IMR-90 (cell line): ENCODE results near the gene PIKFYVE. TPM values are rescaled to one million over a fixed set of nuclear protein-coding genes. Genes with fewer than 3 reads are reported as not detected.

Source experiments
- ATAC-seq: fragments of 200-7000 bp; cut with Tn5 transposase; 2 replicates; pipeline ENCODE4 v1.9.1; 2020; ENCODE audit warnings: low read depth, mild to moderate bottlenecking, moderate library complexity
- BruUV-seq: library from RNA; stranded (reverse); fragments of 400-500 nt; replicated peaks from 2 replicates; lab custom pipeline; 2021; lab: Mats Ljungman, UMichigan
- CTCF ChIA-PET: fragments of 300-600 bp; formaldehyde crosslinking; extraction: SDS; loops from one replicate; lab custom pipeline; 2021; ENCODE audit warnings: antibody characterized with exemption; lab: Yijun Ruan, JAX
- POLR2A ChIA-PET: fragments of 300-600 bp; sonication (Branson Sonifier 250); formaldehyde crosslinking; loops from one replicate; lab custom pipeline; 2022; ENCODE audit warnings: antibody characterized with exemption; ENCODE audit not compliant: unreplicated experiment; lab: Charles Lee
- DNase-seq: peaks from one replicate; pipeline ENCODE4 v3.0.0; 2013
- H2AFZ ChIP-seq: replicated peaks from 2 replicates; pipeline ENCODE3; 2013; ENCODE audit warnings: low read length, mild to moderate bottlenecking; ENCODE audit not compliant: poor library complexity
- H2AK5ac ChIP-seq: 2 replicates; pipeline ENCODE4 v1.6.1; 2013; ENCODE audit warnings: low read depth, low read length, inconsistent platforms
- H2AK9ac ChIP-seq: replicated peaks from 2 replicates; pipeline ENCODE3; 2013; ENCODE audit warnings: mild to moderate bottlenecking, low read depth, low read length, moderate library complexity; ENCODE audit not compliant: poor library complexity
- H2BK120ac ChIP-seq: 2 replicates; pipeline ENCODE4 v1.6.1; 2013; ENCODE audit warnings: low read depth, low read length, inconsistent platforms
- H2BK15ac ChIP-seq: 3 replicates; pipeline ENCODE4 v1.6.1; 2013; ENCODE audit warnings: low read depth, low read length, inconsistent platforms
- H2BK20ac ChIP-seq: 2 replicates; pipeline ENCODE4 v1.6.1; 2013; ENCODE audit warnings: low read depth, mild to moderate bottlenecking, inconsistent platforms, low read length, moderate library complexity
- H2BK5ac ChIP-seq: 2 replicates; pipeline ENCODE4 v1.6.1; 2013; ENCODE audit warnings: mild to moderate bottlenecking, low read depth, low read length, inconsistent platforms; ENCODE audit not compliant: poor library complexity, severe bottlenecking
- H3K14ac ChIP-seq: replicated peaks from 2 replicates; pipeline ENCODE4 v1.6.1; 2013; ENCODE audit warnings: low read depth, low read length, inconsistent platforms
- H3K18ac ChIP-seq: 2 replicates; pipeline ENCODE4 v1.6.1; 2013; ENCODE audit warnings: low read depth, low read length, control low read depth
- H3K23ac ChIP-seq: 2 replicates; pipeline ENCODE4 v1.6.1; 2013; ENCODE audit warnings: low read depth, low read length, inconsistent platforms
- H3K27ac ChIP-seq: 2 replicates; pipeline ENCODE4 v1.5.1; 2013; ENCODE audit warnings: mild to moderate bottlenecking, control low read depth, low read length; ENCODE audit not compliant: insufficient read depth
- H3K27me3 ChIP-seq: 2 replicates; pipeline ENCODE4 v1.6.1; 2013; ENCODE audit warnings: low read length; ENCODE audit not compliant: control insufficient read depth, insufficient read depth
- H3K36me3 ChIP-seq: 2 replicates; pipeline ENCODE4 v1.6.1; 2013; ENCODE audit warnings: low read length, mixed read lengths; ENCODE audit not compliant: control insufficient read depth, insufficient read depth
- H3K4ac ChIP-seq: 2 replicates; pipeline ENCODE4 v1.6.1; 2013; ENCODE audit warnings: low read depth, low read length, inconsistent platforms
- H3K4me1 ChIP-seq: 2 replicates; pipeline ENCODE4 v1.6.1; 2013; ENCODE audit warnings: low read length, mixed read lengths; ENCODE audit not compliant: control insufficient read depth, insufficient read depth
- H3K4me2 ChIP-seq: 2 replicates; pipeline ENCODE4 v1.6.1; 2013; ENCODE audit warnings: low read depth, mild to moderate bottlenecking, control low read depth, low read length, moderate library complexity
- H3K4me3 ChIP-seq: 2 replicates; pipeline ENCODE4 v1.5.1; 2013; ENCODE audit warnings: low read depth, mild to moderate bottlenecking, control low read depth, low read length, moderate library complexity; ENCODE audit not compliant: insufficient read depth
- H3K56ac ChIP-seq: 2 replicates; pipeline ENCODE4 v1.6.1; 2013; ENCODE audit warnings: low read length, inconsistent platforms; ENCODE audit not compliant: insufficient read depth; ENCODE audit errors: extremely low read depth
- H3K79me1 ChIP-seq, 2 experiments: 2 replicates each; pipeline ENCODE4 v1.6.1; 2013; ENCODE audit warnings: low read length in 2 of 2, inconsistent platforms in 1 of 2, low read depth in 1 of 2
- H3K9ac ChIP-seq: 2 replicates; pipeline ENCODE4 v1.6.1; 2013; ENCODE audit warnings: low read depth, low read length, control low read depth
- H3K9me1 ChIP-seq: 2 replicates; pipeline ENCODE4 v1.6.1; 2013; ENCODE audit warnings: low read length, inconsistent platforms; ENCODE audit not compliant: insufficient read depth
- H3K9me3 ChIP-seq: 2 replicates; pipeline ENCODE4 v1.6.1; 2013; ENCODE audit warnings: low read length; ENCODE audit not compliant: control insufficient read depth, insufficient read depth
- H4K20me1 ChIP-seq: 2 replicates; pipeline ENCODE4 v1.6.1; 2013; ENCODE audit warnings: low read length, inconsistent platforms; ENCODE audit not compliant: insufficient read depth
- H4K5ac ChIP-seq: 2 replicates; pipeline ENCODE4 v1.6.1; 2013; ENCODE audit warnings: mild to moderate bottlenecking, low read depth, low read length, control low read depth
- H4K8ac ChIP-seq, 2 experiments: 2 replicates each; pipeline ENCODE4 v1.6.1; 2013; ENCODE audit warnings: low read depth in 2 of 2, low read length in 2 of 2, control low read depth in 1 of 2, inconsistent platforms in 1 of 2
- H4K91ac ChIP-seq: 2 replicates; pipeline ENCODE4 v1.6.1; 2013; ENCODE audit warnings: low read depth, low read length, inconsistent platforms; ENCODE audit not compliant: insufficient read depth
- CTCF ChIP-seq: conservative IDR thresholded peaks from 2 replicates; pipeline ENCODE4 v1.5.1; 2012; ENCODE audit warnings: mild to moderate bottlenecking, low read depth, low read length, improper control_type of control experiment
- ELK1 ChIP-seq: fragments of 150-350 bp; IDR thresholded peaks from 2 replicates; pipeline ENCODE4 v1.6.1; 2016; ENCODE audit warnings: low read depth, mild to moderate bottlenecking, low read length, moderate library complexity, borderline replicate concordance
- MAFK ChIP-seq: IDR thresholded peaks from 2 replicates; pipeline ENCODE4 v1.6.1; 2012; ENCODE audit warnings: low read depth, low read length, improper control_type of control experiment
- NFE2L2 ChIP-seq: fragments of 150-350 bp; IDR thresholded peaks from 2 replicates; pipeline ENCODE4 v1.6.1; 2016; ENCODE audit warnings: low read depth, mild to moderate bottlenecking, low read length
- RCOR1 ChIP-seq: IDR thresholded peaks from 2 replicates; pipeline ENCODE4 v1.6.1; 2012; ENCODE audit warnings: mild to moderate bottlenecking, low read length, improper control_type of control experiment; ENCODE audit not compliant: insufficient replicate concordance
- USF2 ChIP-seq: fragments of 150-350 bp; IDR thresholded peaks from 2 replicates; pipeline ENCODE4 v1.6.1; 2017; ENCODE audit warnings: mild to moderate bottlenecking, antibody characterized with exemption, low read length, low read depth
- WGBS, 2 experiments: methylation state at CpG; one replicate each; pipeline versions ENCODE4 v1.1.5 to v1.1.7; 2013; ENCODE audit warnings: missing lambda C conversion rate in 2 of 2; ENCODE audit not compliant: insufficient read length in 1 of 2; ENCODE audit errors: extremely low coverage in 2 of 2; 5-methylcytosine and 5-hydroxymethylcytosine counted together
- dilution Hi-C: fragments of 300-500 bp; cut with HindIII; formaldehyde crosslinking; loops from one replicate; pipeline ENCODE4 v1.14.3; 2018; ENCODE audit warnings: low sequenced_read_pairs; ENCODE audit not compliant: unreplicated experiment
- in situ Hi-C: fragments of 300-500 bp; cut with MboI; formaldehyde crosslinking; loops from 3 replicates; pipeline ENCODE4 v1.14.3; 2019; ENCODE audit warnings: low sequenced_read_pairs, inconsistent platforms, mixed read lengths
- intact Hi-C: fragments of 100-400 bp; cut with micrococcal nuclease; formaldehyde crosslinking; loops from 2 replicates; pipeline ENCODE4 v1.10.0; 2022
- polyA plus RNA-seq, 3 experiments: library from polyadenylated mRNA; depleted of rRNA; stranded (reverse); fragments of >200 nt; gene quantifications; 2 replicates each; pipeline ENCODE4 v1.2.3, GENCODE V29; 2012; ENCODE audit warnings: low replicate concordance in 1 of 3
- total RNA-seq: library from RNA; depleted of rRNA; stranded (reverse); fragments of >200 nt; gene quantifications from 2 replicates; pipeline ENCODE4 v1.2.3, GENCODE V29; 2012

PIKFYVE gene
- total and polyA plus RNA-seq, 2 of the 4 experiments (the other 2 are of a cell fraction): 9.3 to 34.6 TPM

GRCh38 chr2:208268156-208268952, 2.3 kb downstream of the PIKFYVE start:
- H2BK5ac ChIP-seq: no peak overlapping the region
- H2AK9ac ChIP-seq: no peak overlapping the region
- no peak overlapping the region for H2BK120ac ChIP-seq
- no peak for TF ChIP-seq CTCF
- TF ChIP-seq NFE2L2: no peak
- TF ChIP-seq MAFK: no peak
- TF ChIP-seq RCOR1: no peak
- no peak for TF ChIP-seq ELK1
- no peak for TF ChIP-seq USF2
- in situ Hi-C loops: loop anchor here (25.0 kb wide), 1 partner anchor 531 kb away; no protein-coding TSS in a partner anchor
- no peaks in the 10 kb centered on the region for H3K27me3 ChIP-seq
- intact Hi-C loops: no loop called here
- no peak overlapping the region for H2AK5ac ChIP-seq
- H3K23ac ChIP-seq: no peak overlapping the region
- ChIA-PET POLR2A (interaction anchor here (1.1 kb wide), 1 partner anchor 14 kb away, joined by 9 read pairs; the partner anchor contains the start of gene IDH1), CTCF (no interaction called here)
- H3K14ac ChIP-seq: no peak overlapping the region
- H2BK20ac ChIP-seq: no peak overlapping the region
- H3K36me3 ChIP-seq: peaks cover 6% of the 10 kb centered on the region
- ATAC-seq (no peak), DNase-seq (no peak)
- peaks cover 5% of the 10 kb centered on the region; the same call in 1 of the 2 replicates for H3K4me1 ChIP-seq
- no CpG with 5 or more reads among the region's 8 CpGs for WGBS, 2 experiments
- dilution Hi-C loops: no loop called here
- H2AFZ ChIP-seq: no peak overlapping the region
- H3K4me3 ChIP-seq: no peak overlapping the region
- no peak overlapping the region for H4K8ac ChIP-seq
- no peak overlapping the region for H4K5ac ChIP-seq
- no peak overlapping the region for H2BK15ac ChIP-seq
- H3K18ac ChIP-seq: no peak overlapping the region
- no peak overlapping the region for H3K9ac ChIP-seq
- peaks cover 7 to 16% of the 10 kb centered on the region in 2 experiments for H3K79me1 ChIP-seq
- no peak overlapping the region for H3K4ac ChIP-seq
- H4K91ac ChIP-seq: no peak overlapping the region
- no peak overlapping the region for H3K4me2 ChIP-seq
- BruUV-seq: no TSS peak
- no peaks in the 10 kb centered on the region for H3K9me3 ChIP-seq
- no peak overlapping the region for H3K56ac ChIP-seq
- H3K27ac ChIP-seq: no peak overlapping the region
- peaks cover 8% of the 10 kb centered on the region for H3K9me1 ChIP-seq
- peaks cover 16% of the 10 kb centered on the region; the same call in 1 of the 2 replicates for H4K20me1 ChIP-seq
